ENCODE data around the gene GALC.
A peak's percentile ranks its signal among the peaks of the same experiment; 100 is the strongest.
"Not testable (repeated sequence)": the region's sequence is repeated elsewhere in the genome, so short reads cannot be mapped to it uniquely, and the experiment has no call there.

The GALC gene

GRCh38 chr14:87992718-87993628 lies at the start of gene GALC:
Gene GALC, minus strand, starts transcription at chr14:87993182. Its CDS starts 18 bp downstream, at chr14:87993164.
- peak; percentile 44 for DNase-seq

- DNase-seq = no peak
Observed at GRCh38 chr14:88040146-88040545, 47.2 kb upstream of the GALC start.

GRCh38 chr14:88039197-88039596 lies 46.2 kb upstream of the GALC start:
- no peak for DNase-seq

- no peak for DNase-seq
Observed at GRCh38 chr14:88037325-88037724, 44.3 kb upstream of the GALC start.

GRCh38 chr14:88036422-88036821 lies 43.4 kb upstream of the GALC start:
- no peak for DNase-seq

GRCh38 chr14:88034076-88034475 lies 41.1 kb upstream of the GALC start:
- DNase-seq = no peak

GRCh38 chr14:88032373-88032772 lies 39.4 kb upstream of the GALC start:
- no peak for DNase-seq

- no peak for DNase-seq
Observed at GRCh38 chr14:88030892-88031291, 37.9 kb upstream of the GALC start.

GRCh38 chr14:88030079-88030478 lies 37.1 kb upstream of the GALC start:
- no peak for DNase-seq

- no peak for DNase-seq
Observed at GRCh38 chr14:88029500-88029899, 36.5 kb upstream of the GALC start.

- DNase-seq = no peak
Observed at GRCh38 chr14:88026890-88027289, 33.9 kb upstream of the GALC start.

GRCh38 chr14:88025313-88025712 lies 32.3 kb upstream of the GALC start:
- no peak for DNase-seq

GRCh38 chr14:88024252-88025086 lies 31.5 kb upstream of the GALC start:
- DNase-seq = not testable (repeated sequence)

GRCh38 chr14:88023658-88024187 lies 30.7 kb upstream of the GALC start:
- no peak for DNase-seq

GRCh38 chr14:88017535-88017934 lies 24.6 kb upstream of the GALC start:
- DNase-seq = no peak

GRCh38 chr14:88016768-88017167 lies 23.8 kb upstream of the GALC start:
- DNase-seq = no peak

GRCh38 chr14:88013750-88014349 lies 20.9 kb upstream of the GALC start:
- DNase-seq = no peak

- no peak for DNase-seq
Observed at GRCh38 chr14:88012495-88012894, 19.5 kb upstream of the GALC start.

- no peak for DNase-seq
Observed at GRCh38 chr14:88010331-88010730, 17.3 kb upstream of the GALC start.

GRCh38 chr14:88009486-88009885 lies 16.5 kb upstream of the GALC start:
- DNase-seq = no peak

GRCh38 chr14:88008039-88008742 lies 15.2 kb upstream of the GALC start:
- DNase-seq = no peak

- no peak for DNase-seq
Observed at GRCh38 chr14:88007608-88008007, 14.6 kb upstream of the GALC start.

All from 8988T (cell line).